ENCODE data around the gene DGKG.

- TF ChIP-seq POLR2AphosphoS5 (IDR thresholded peaks at IDR 0.05; ENCODE audit: low read depth, low read length), result no peak
- no peak for TF ChIP-seq POLR2A (IDR thresholded peaks at IDR 0.05; ENCODE audit: low read depth, low read length)
Measured at GRCh38 chr3:186162221-186162620, 199.8 kb downstream of the DGKG start.

Measured in GM12892 (cell line).